A549 (cell line): Measurements from ENCODE around the gene SUGCT. TPM values are rescaled to one million over a fixed set of nuclear protein-coding genes. Genes with fewer than 3 reads are reported as not detected.

ENCODE experiments used
- ATAC-seq, 2 experiments: fragments of 200-7000 bp in 1 of 2; fragments of >200 bp in 1 of 2; cut with Nextera tagmentation in 1 of 2; cut with Tn5 transposase in 1 of 2; 3 replicates each; pipeline versions ENCODE4 v1.8.0 to v1.9.1; 2018 to 2020; ENCODE audit warnings: mild to moderate bottlenecking in 1 of 2, moderate library complexity in 1 of 2
- CTCF ChIA-PET: fragments of 300-600 bp; sonication (Branson Sonifier 250); formaldehyde crosslinking; extraction: SDS; loops from one replicate; lab custom pipeline; 2021; ENCODE audit warnings: antibody characterized with exemption, inconsistent platforms; lab: Yijun Ruan, JAX
- POLR2A ChIA-PET: fragments of 350-600 bp; formaldehyde crosslinking; extraction: SDS; loops from one replicate; lab custom pipeline; 2021; ENCODE audit warnings: antibody characterized with exemption, inconsistent platforms; lab: Yijun Ruan, JAX
- DNase-seq, 2 experiments: peaks; one replicate each; pipeline versions ENCODE4 v3.0.0 to v3.0.0-alpha.2; 2011 to 2016; ENCODE audit warnings: low read depth in 1 of 2, low spot score in 1 of 2
- FAIRE-seq: peaks from 2 replicates; lab custom pipeline; 2011; peaks lifted over from hg19 to GRCh38; lab: Jason Lieb, UNC
- H3K27ac ChIP-seq, 2 experiments: fragments of >200 bp; sonication (Bioruptor Twin); formaldehyde crosslinking; 3 replicates each; pipeline ENCODE4 v1.5.1; 2016 to 2017
- H3K4me1 ChIP-seq: fragments of >200 bp; sonication (Bioruptor Twin); formaldehyde crosslinking; 3 replicates; pipeline ENCODE4 v1.6.1; 2016
- H3K4me2 ChIP-seq: fragments of >200 bp; sonication (Bioruptor Twin); formaldehyde crosslinking; 3 replicates; pipeline ENCODE4 v1.6.1; 2016
- H3K4me3 ChIP-seq: fragments of >200 bp; sonication (Bioruptor Twin); formaldehyde crosslinking; 3 replicates; pipeline ENCODE4 v1.5.1; 2016
- H3K9me3 ChIP-seq: fragments of >200 bp; sonication (Bioruptor Twin); formaldehyde crosslinking; 3 replicates; pipeline ENCODE4 v1.6.1; 2016
- CEBPB ChIP-seq, 2 experiments: fragments of >200 bp in 1 of 2; sonication (Bioruptor Twin) in 1 of 2; formaldehyde crosslinking in 1 of 2; IDR thresholded peaks; 2 replicates each; pipeline ENCODE4 v1.6.1; 2012 to 2016
- CHD2 ChIP-seq: fragments of 150-350 bp; IDR thresholded peaks from 2 replicates; pipeline ENCODE4 v1.6.1; 2014; ENCODE audit warnings: low read length; ENCODE audit not compliant: partially characterized antibody
- E2F6 ChIP-seq: IDR thresholded peaks from 2 replicates; pipeline ENCODE4 v1.6.1; 2012; ENCODE audit warnings: low read depth, borderline replicate concordance
- ELK1 ChIP-seq: fragments of 150-350 bp; IDR thresholded peaks from 2 replicates; pipeline ENCODE4 v1.6.1; 2014; ENCODE audit warnings: low read depth, mild to moderate bottlenecking, low read length
- ESRRA ChIP-seq: fragments of 150-350 bp; IDR thresholded peaks from 2 replicates; pipeline ENCODE4 v1.6.1; 2014; ENCODE audit warnings: mild to moderate bottlenecking, low read length, borderline replicate concordance
- FOXS1 ChIP-seq: fragments of 250-450 bp; sonication (Bioruptor Pico); IDR thresholded peaks from 2 replicates; pipeline ENCODE4 v1.5.0; 2020; ENCODE audit warnings: mild to moderate bottlenecking, moderate library complexity
- HDAC2 ChIP-seq: fragments of 200-600 bp; sonication (generic); IDR thresholded peaks from 2 replicates; pipeline ENCODE4 v1.6.1; 2016
- HOXA7 ChIP-seq: fragments of 250-450 bp; sonication (Bioruptor Pico); IDR thresholded peaks from 2 replicates; pipeline ENCODE4 v1.5.0; 2020; ENCODE audit warnings: mild to moderate bottlenecking, moderate library complexity
- JUNB ChIP-seq: fragments of >200 bp; sonication (Bioruptor Twin); formaldehyde crosslinking; IDR thresholded peaks from 2 replicates; pipeline ENCODE4 v1.6.1; 2016
- MAFK ChIP-seq: fragments of 450-650 bp; IDR thresholded peaks from 2 replicates; pipeline ENCODE4 v1.6.1; 2014; ENCODE audit not compliant: partially characterized antibody
- MAX ChIP-seq: IDR thresholded peaks from 2 replicates; pipeline ENCODE4 v1.6.1; 2012
- MYC ChIP-seq: IDR thresholded peaks from 2 replicates; pipeline ENCODE4 v1.6.1; 2012; ENCODE audit warnings: mild to moderate bottlenecking, inconsistent platforms, low read length, improper control_type of control experiment, borderline replicate concordance
- POLR2A ChIP-seq: IDR thresholded peaks from 2 replicates; pipeline ENCODE4 v1.6.1; 2012; ENCODE audit warnings: mild to moderate bottlenecking, low read length
- RARB ChIP-seq: fragments of 250-450 bp; sonication (Bioruptor Pico); IDR thresholded peaks from 2 replicates; pipeline ENCODE4 v1.8.0; 2021; ENCODE audit warnings: mild to moderate bottlenecking, moderate library complexity
- RCOR1 ChIP-seq: fragments of 150-350 bp; IDR thresholded peaks from 2 replicates; pipeline ENCODE4 v1.6.1; 2014; ENCODE audit warnings: antibody characterized with exemption, low read length, low read depth
- REST ChIP-seq: fragments of 200-600 bp; sonication (generic); IDR thresholded peaks from 2 replicates; pipeline ENCODE4 v1.6.1; 2016; ENCODE audit warnings: antibody characterized with exemption, mild to moderate bottlenecking, moderate library complexity
- TFCP2L1 ChIP-seq: fragments of 250-450 bp; sonication (Bioruptor Pico); IDR thresholded peaks from 2 replicates; pipeline ENCODE4 v1.5.0; 2021; ENCODE audit warnings: mild to moderate bottlenecking
- TP53 ChIP-seq: fragments of 250-450 bp; sonication (Bioruptor Pico); IDR thresholded peaks from 2 replicates; pipeline ENCODE4 v1.5.0; 2021; ENCODE audit warnings: mild to moderate bottlenecking, moderate library complexity
- ZSCAN20 ChIP-seq: fragments of 250-450 bp; sonication (Bioruptor Pico); IDR thresholded peaks from 2 replicates; pipeline ENCODE4 v1.8.0; 2022; ENCODE audit warnings: mild to moderate bottlenecking, moderate library complexity
- WGBS: methylation state at CpG from one replicate; pipeline ENCODE4 v1.1.6; 2017; ENCODE audit errors: missing lambda C conversion rate; 5-methylcytosine and 5-hydroxymethylcytosine counted together
- polyA plus RNA-seq, 4 experiments: library from polyadenylated mRNA; depleted of rRNA in 3 of 4; stranded (reverse); fragments of >200 nt; fragmentation: RNase III in 1 of 4; extraction: RNeasy Plus Mini Kit Qiagen cat#74134 plus additional on column Dnase treatment in 1 of 4; gene quantifications; 2 replicates in 3 of 4; 3 replicates in 1 of 4; pipeline ENCODE4 v1.2.3, GENCODE V29; 2011 to 2017

Gene SUGCT
- polyA plus RNA-seq, 2 of the 4 experiments (the other 2 are of a cell fraction), result 1.4 to 1.6 TPM

- TF ChIP-seq ZSCAN20 (CRISPR knock-in tag), result no peak
- TF ChIP-seq JUNB, result no peak
Observed at GRCh38 chr7:40374575-40374974, 239.8 kb downstream of the SUGCT start (continued).

- ChIA-PET POLR2A (no interaction called here), CTCF (no interaction called here)
- FAIRE-seq (no peak), DNase-seq (no peak), ATAC-seq (no peak)
- Histone ChIP-seq H3K27ac (no peak overlapping the region), H3K4me1 (no peaks in the 10 kb centered on the region), H3K4me3 (no peak overlapping the region), H3K9me3 (no peaks in the 10 kb centered on the region), H3K4me2 (no peak overlapping the region)
- TF ChIP-seq MAFK (no peak), JUNB (no peak), ESRRA (no peak)
- WGBS, result 14% methylated on average over 4 of the region's 4 CpGs
Observed at GRCh38 chr7:40380111-40380510, 245.3 kb downstream of the SUGCT start.

- Histone ChIP-seq H3K9me3 (no peaks in the 10 kb centered on the region), H3K4me1 (no peaks in the 10 kb centered on the region), H3K27ac (no peak overlapping the region), H3K4me2 (no peak overlapping the region), H3K4me3 (no peak overlapping the region)
- ChIA-PET POLR2A (no interaction called here), CTCF (interaction anchor here (0.6 kb wide), 1 partner anchor 1386 kb away, joined by 4 read pairs; no protein-coding TSS in a partner anchor)
- WGBS, result 3% methylated on average over 1 of the region's 1 CpG
- TF ChIP-seq FOXS1 (no peak), POLR2A (no peak), HOXA7 (CRISPR knock-in tag) (no peak), ESRRA (no peak), MYC (no peak), RARB (no peak), TP53 (CRISPR knock-in tag) (no peak), REST (no peak), E2F6 (no peak), HDAC2 (no peak), RCOR1 (no peak), ELK1 (no peak), MAX (no peak), TFCP2L1 (CRISPR knock-in tag) (no peak), CHD2 (no peak)
- ATAC-seq (no peak), FAIRE-seq (no peak), DNase-seq (no peak)
Observed at GRCh38 chr7:40382145-40382544, 247.3 kb downstream of the SUGCT start.

GRCh38 chr7:40393660-40394059, 258.9 kb downstream of the SUGCT start:
- Histone ChIP-seq H3K9me3 (no peaks in the 10 kb centered on the region), H3K4me2 (no peak overlapping the region), H3K4me3 (no peak overlapping the region), H3K27ac (no peak overlapping the region), H3K4me1 (no peaks in the 10 kb centered on the region)
- ChIA-PET POLR2A (no interaction called here), CTCF (no interaction called here)
- WGBS, result 0% methylated on average over 3 of the region's 3 CpGs
- DNase-seq (no peak), FAIRE-seq (no peak), ATAC-seq (no peak)
- no peak for TF ChIP-seq FOXS1
- no peak for TF ChIP-seq CEBPB (IDR thresholded peaks at IDR 0.05)
